Frontal cortex (tissue), 4 donors: ENCODE data around the gene RIBC1. TPM values are rescaled to one million over a fixed set of nuclear protein-coding genes. Genes with fewer than 3 reads are reported as not detected.
"Not testable (repeated sequence)": the region's sequence is repeated elsewhere in the genome, so short reads cannot be mapped to it uniquely, and the experiment has no call there.

Source experiments
- DNase-seq, 2 donors: peaks; one replicate each; pipeline ENCODE4 v3.0.0; 2012; ENCODE audit warnings: low spot score in 2 of 2
- FAIRE-seq: peaks from 2 replicates; lab custom pipeline; 2012; peaks lifted over from hg19 to GRCh38; lab: Jason Lieb, UNC
- total RNA-seq: library from RNA; depleted of rRNA; stranded (reverse); fragments of >200 nt; gene quantifications from one replicate; pipeline ENCODE4 v1.2.3, GENCODE V29; 2014
- donor health status: control.
- donor health status: control.
- donor health status: control.

Gene RIBC1
- 0.41 TPM for total RNA-seq

- no peak for FAIRE-seq
- DNase-seq = no peak
Observed at GRCh38 chrX:53422861-53423306, at the start of gene RIBC1. Gene RIBC1, plus strand, starts transcription at chrX:53422873. Its CDS starts 3,404 bp downstream, at chrX:53426277.

DNA sequence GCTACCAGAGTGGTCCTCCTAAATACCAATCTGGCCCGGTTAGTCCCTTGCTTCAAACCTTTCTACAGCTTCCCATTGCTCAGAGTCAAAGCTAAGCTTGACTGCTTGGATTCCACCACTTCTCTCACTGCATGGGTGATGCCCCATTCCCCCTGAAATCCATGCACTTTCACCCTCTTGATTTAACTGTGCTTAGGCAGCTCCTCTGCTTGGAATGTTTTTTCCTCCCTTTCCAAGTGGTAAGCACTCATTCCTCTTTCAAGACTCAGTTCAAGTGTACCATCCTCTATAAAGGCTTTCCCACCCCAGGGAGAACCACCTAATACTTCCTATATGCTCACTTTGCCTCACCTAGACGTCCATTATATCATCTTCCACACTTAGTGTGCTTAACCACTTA lies 49.4 kb upstream of the RIBC1 start:
- no peak for FAIRE-seq
- DNase-seq = no peak

DNA sequence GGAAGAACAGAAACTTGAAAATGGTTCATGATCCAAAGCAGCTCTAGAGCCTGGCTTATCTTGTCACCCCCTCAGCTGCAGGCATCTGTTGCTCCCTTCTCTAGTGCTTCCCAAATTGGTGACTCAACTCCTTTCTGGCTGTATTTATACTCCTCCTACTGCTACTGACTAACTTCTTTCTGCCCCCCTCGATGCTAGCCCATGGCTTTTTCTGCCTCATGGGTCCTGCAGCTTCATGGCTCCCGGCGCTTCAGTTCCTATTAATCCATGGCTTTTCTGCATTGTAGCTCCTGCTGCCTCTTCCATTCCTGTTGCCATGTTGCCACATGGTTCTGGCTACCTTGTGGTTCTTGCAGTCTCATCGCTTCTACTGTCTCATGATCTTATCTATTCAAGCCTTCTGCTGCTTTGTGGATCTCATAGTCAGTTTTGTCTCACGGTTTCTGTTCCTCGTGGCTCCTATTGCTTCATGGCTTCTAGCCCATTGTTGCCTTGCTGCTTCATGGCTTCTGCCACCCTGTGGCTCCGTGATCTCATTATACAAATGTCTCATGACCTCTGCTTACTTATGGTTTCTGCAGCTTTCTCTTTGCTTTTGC lies 48.4 kb upstream of the RIBC1 start:
- FAIRE-seq = no peak
- DNase-seq = no peak

DNA sequence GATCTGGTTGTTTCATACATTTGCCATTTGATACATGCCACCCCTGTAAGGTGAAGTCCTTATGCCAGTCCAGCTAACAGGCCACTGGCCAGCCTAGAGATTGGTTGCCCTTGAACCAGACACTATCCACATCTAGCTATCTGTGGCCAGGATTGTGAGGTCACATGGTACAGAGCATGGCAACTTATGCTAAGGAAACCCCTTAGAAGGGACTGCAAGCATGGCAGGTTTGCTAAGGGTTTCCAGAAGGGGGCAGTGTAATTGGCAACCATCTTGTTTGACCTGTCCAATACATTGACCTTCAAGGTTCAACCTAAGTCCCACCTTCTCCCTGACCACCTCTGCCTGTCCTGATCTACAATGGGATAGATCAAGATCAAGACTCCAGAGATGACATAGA lies 47.8 kb upstream of the RIBC1 start:
- FAIRE-seq (no peak), DNase-seq (no peak)

GRCh38 chrX:53376888-53377287 lies 45.8 kb upstream of the RIBC1 start:
- FAIRE-seq (no peak), DNase-seq (no peak)

DNA sequence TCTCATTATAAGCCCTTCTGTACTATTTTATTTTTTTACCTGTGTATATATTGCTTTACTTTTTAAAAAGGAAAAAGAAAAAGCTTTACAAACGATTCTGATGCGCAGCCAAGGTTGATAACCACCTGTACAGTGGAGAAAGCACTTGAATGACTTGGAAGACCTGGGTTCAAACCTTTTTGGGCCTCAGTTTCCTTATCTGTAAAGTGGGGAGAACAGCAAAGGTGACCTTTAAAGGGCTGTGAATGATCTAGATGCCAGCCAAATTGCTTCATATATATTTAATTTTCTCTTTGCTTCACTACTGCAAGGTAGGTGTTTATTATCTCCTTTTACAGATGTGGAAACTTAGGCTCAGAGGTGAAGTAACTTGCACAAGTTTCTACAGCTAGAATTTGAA lies 45.2 kb upstream of the RIBC1 start:
- FAIRE-seq (no peak), DNase-seq (no peak)

DNA sequence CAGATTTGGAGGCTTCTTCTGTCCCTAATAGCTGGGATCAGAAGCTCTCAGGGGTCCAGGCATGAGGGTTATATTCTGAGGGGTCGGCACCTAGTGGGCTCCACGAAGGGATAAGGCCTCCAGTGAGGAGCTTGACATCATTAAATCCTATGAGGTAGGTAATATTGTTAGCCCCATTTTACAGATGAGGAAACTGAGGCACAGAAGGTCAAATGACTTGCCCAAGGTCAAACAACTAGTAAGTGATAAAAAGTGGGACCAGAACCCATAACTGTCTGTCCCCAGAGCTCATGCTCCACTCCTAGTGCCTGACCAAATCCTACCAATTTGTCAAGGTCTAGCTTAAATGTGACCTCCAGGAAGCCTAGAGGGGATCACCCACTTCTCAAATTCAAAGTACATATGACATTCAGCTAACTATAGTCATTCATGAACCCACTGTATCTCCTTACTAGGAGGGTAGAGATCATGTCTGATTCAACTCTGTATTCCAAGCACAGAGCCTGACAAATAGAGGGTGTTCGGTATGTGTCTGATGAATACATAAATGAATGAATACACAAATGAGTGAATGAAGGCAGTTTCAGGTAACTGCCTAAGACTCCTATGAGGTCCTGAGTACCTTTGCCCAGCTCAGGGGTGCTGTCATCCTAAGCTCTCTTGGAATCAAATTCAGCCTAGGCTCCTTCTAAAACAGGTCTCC lies 43.5 kb upstream of the RIBC1 start:
- DNase-seq (no peak), FAIRE-seq (no peak)

DNA sequence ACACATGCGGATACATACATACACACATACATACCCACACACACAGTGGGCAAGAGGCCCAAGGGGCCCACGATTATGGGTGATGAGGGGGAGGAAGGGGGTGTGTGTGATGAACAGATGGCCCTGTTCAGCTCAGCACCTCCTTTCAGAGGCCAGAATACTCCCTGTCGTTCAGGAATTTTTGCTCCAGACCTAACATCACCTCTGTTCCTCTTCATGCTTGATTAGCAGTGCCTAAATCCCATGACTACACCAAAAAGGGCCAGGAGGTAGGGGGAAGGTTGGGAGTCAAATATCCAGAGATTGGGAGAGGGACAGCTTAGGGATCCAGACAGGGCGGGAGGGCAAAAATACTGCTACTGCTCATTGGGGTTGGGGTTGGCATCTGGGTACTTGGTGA lies 42.9 kb upstream of the RIBC1 start:
- DNase-seq (no peak), FAIRE-seq (no peak)

- FAIRE-seq = no peak
- DNase-seq = no peak
Observed at GRCh38 chrX:53383376-53384076, 39.1 kb upstream of the RIBC1 start.

- DNase-seq = no peak
- no peak for FAIRE-seq
Observed at GRCh38 chrX:53395605-53396298, 26.9 kb upstream of the RIBC1 start.

DNA sequence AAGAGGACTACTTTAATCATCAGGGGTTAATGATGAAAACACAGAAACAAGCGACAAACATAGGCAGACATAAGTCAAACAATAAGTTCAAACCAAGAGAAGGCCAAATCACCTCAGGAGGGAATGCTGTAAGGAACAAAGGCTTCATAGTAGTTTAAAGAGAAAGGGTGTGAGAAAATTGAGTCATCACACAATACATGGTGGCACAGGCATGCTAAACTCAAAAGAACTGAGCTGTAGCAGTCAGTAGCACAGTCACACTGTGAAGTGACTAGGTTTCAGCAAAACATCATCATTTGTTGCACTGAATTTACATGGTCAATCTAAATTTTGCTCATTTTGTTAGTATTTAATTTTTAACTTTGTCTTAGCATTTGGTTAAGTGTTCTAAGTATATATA lies 24.5 kb upstream of the RIBC1 start:
- FAIRE-seq = no peak
- no peak for DNase-seq

GRCh38 chrX:53403535-53403934 lies 19.1 kb upstream of the RIBC1 start:
- no peak for DNase-seq
- FAIRE-seq = no peak

GRCh38 chrX:53412446-53412845 lies 10.2 kb upstream of the RIBC1 start:
- DNase-seq = no peak
- no peak for FAIRE-seq

DNA sequence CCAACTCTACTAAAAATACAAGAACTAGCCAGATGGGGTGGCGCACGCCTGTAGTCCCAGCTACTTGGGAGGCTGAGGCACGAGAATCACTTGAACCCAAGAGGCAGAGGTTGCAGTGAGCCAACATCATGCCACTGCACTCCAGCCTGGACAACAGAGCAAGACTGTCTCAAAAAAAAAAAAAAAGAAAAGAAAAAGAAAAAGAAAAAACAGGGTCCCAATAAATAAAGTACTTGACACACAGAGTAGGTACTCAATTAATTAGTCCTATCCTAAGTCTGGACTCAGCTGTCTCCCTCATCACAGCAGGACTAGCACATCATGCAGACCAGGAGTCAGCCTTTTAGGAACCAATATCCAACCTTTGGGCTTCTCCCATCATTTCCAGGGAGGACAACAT lies 2.3 kb upstream of the RIBC1 start:
- not testable (repeated sequence) for DNase-seq, FAIRE-seq

DNA sequence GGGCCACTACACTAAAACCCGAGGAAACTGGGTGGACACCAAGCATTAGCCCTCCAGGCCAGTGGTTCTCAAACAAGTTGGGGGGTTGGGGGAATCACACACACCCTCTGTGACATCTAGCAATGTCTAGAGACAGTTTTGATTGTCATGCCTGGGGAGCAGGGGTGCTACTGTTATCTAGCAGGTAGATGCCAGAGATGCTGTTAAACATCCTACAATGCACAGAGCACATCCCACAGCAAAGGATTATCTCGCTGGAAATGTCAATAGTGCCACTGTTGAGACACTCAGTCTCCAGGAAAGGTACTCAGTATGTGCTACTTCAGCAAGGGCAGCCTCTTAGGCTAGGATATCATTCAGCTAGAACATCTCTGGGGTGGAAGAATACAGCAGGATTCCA lies 1.5 kb upstream of the RIBC1 start:
- FAIRE-seq (no peak), DNase-seq (no peak)

- DNase-seq (no peak), FAIRE-seq (no peak)
Observed at GRCh38 chrX:53421772-53422085, 944 bp upstream of the RIBC1 start.

DNA sequence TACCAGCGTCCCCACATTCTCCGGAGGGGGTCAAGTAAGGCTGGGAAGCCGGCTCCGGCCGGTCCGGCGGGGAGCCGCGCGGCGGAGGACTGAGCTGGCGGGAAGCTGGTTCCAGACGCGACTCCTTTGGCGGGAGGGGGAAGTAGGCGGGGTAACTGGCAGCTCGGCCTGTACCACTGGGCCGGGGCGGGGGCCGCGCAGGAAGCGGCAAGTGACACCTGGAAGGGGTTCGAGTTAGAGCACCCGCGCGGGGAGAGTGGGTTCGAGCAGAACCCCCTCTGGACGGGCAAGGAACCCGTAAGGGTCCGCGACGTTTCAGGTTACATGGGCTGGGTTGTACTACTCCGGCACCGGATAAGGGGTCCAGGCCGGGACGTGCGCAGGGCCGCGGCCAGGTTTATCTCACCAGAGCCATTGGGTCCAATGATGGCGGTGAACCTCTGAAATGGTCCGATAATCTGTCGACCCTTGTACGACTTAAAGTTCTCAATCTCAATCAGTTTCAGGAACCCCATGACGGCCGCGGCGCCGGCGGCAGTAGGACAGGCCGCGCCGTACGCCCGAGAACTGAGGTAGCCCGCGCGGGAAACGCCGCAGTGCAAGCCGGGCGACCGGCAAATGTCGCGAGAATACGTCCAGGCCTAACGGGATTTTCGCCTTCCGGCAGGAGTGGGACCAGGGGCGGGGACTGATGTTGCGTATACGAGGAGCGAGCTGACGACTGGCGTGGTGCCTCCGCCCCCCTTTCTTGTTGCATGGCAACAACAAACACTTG lies 400 bp upstream of the RIBC1 start, which contains the start of gene SMC1A:
SMC1A (minus strand) TSS at position 569 of the 775 bp plus-strand sequence; CDS start at position 515, 54 bp downstream.
- FAIRE-seq (peak; percentile 64), DNase-seq (peak; percentile 90 to 91)

DNA sequence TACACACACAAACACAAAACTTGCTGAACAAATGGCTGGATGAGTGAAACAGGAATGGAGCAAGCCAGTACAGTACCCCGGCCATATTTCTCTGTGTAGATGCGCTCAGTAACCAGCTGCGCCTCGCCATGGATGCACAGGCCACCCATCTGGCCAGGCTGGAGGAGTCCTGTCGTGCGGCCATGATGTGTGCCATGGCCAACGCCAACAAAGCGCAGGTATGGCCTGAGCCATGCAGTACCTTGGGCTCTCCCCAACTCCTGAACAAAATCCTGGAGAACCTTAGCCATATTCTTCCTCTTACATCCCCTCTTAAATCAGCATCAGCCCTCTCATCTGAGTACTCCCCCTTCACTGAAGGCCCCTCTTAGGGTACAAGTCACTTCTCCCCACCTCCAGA lies 7.1 kb downstream of the RIBC1 start:
- no peak for DNase-seq
- no peak for FAIRE-seq

DNA sequence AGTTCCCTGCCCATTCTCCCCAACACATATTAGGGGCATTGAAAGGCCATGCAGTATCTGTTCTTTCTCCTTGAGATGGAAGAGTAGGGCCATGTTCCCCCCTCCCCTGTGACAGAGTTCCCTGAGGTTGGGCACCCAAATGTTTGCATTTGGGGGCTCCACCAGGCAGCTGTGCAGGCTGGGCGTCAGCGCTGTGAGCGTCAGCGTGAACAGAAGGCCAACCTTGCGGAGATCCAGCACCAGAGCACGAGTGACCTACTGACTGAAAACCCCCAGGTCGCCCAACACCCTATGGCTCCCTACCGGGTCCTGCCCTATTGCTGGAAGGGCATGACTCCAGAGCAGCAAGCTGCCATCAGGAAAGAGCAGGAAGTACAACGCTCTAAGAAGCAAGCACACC lies 7.6 kb downstream of the RIBC1 start:
- no peak for DNase-seq
- no peak for FAIRE-seq
